Psoas muscle (tissue), 8 donors: ENCODE measurements around the gene DOCK11. TPM values are rescaled to one million over a fixed set of nuclear protein-coding genes. Genes with fewer than 3 reads are reported as not detected.
"Not testable (repeated sequence)": the region's sequence is repeated elsewhere in the genome, so short reads cannot be mapped to it uniquely, and the experiment has no call there.

Source experiments
- ATAC-seq, 4 donors: fragments of 200-7000 bp; cut with Tn5 transposase; one replicate each; pipeline ENCODE4 v1.9.1; 2020; ENCODE audit warnings: moderate library complexity in 3 of 4, mild to moderate bottlenecking in 2 of 4
- DNase-seq, 2 donors: peaks; one replicate each; pipeline ENCODE4 v3.0.0-alpha.2; 2020
- H3K27ac ChIP-seq: fragments of 200-600 bp; one replicate; pipeline ENCODE4 v1.8.0; 2022
- H3K27me3 ChIP-seq, 3 donors: fragments of 200-600 bp in 1 of 3; one replicate each; pipeline versions ENCODE4 v1.6.1 to v1.8.0; 2013 to 2022; ENCODE audit warnings: low read length in 2 of 3, mild to moderate bottlenecking in 2 of 3, moderate library complexity in 1 of 3; ENCODE audit not compliant: insufficient read depth in 3 of 3
- H3K36me3 ChIP-seq, 2 donors: fragments of 200-600 bp in 1 of 2; one replicate each; pipeline versions ENCODE4 v1.6.1 to v1.8.0; 2013 to 2022; ENCODE audit warnings: low read depth in 1 of 2, mild to moderate bottlenecking in 1 of 2, moderate library complexity in 1 of 2; ENCODE audit not compliant: insufficient read depth in 1 of 2
- H3K4me1 ChIP-seq: fragments of 200-600 bp; one replicate; pipeline ENCODE4 v1.8.0; 2022
- H3K4me3 ChIP-seq: fragments of 200-600 bp; one replicate; pipeline ENCODE4 v1.8.0; 2022; ENCODE audit warnings: mild to moderate bottlenecking
- H3K9me3 ChIP-seq: fragments of 200-600 bp; one replicate; pipeline ENCODE4 v1.8.0; 2022
- WGBS, 3 donors: extraction: QIAGEN DNeasy Blood & Tissue Kit; methylation state at CpG; one replicate each; pipeline versions ENCODE4 v1.1.6 to v1.1.7; 2013; 5-methylcytosine and 5-hydroxymethylcytosine counted together
- intact Hi-C, 2 donors: fragments of 100-400 bp; cut with DNase I; formaldehyde crosslinking; loops; one replicate each; pipeline versions ENCODE4 v1.11.0 to v1.14.2; 2022
- polyA plus RNA-seq, 3 donors: library from polyadenylated mRNA; stranded (reverse); fragments of 200-250 nt; gene quantifications; one replicate each; pipeline ENCODE4 v1.2.3, GENCODE V29; 2013
- total RNA-seq, 4 donors: library from RNA; stranded (reverse); fragmentation: NEBNext Ultra II Directional in 2 of 4; extraction: Animal tissue kit (Norgen Biotek cat#: 25700) in 2 of 4; gene quantifications; one replicate each; pipeline versions ENCODE4 v1.2.1 to v1.2.4, GENCODE V29; 2021 to 2023
- TF ChIP-seq, protein P1 (sequence below): fragments of 200-600 bp; IDR thresholded peaks from one replicate; pipeline ENCODE4 v1.8.0; 2022; ENCODE audit warnings: antibody characterized with exemption
- donor health status: healthy with polysubstance abuse.
- donor health status: DM: no; HTN: no; CAD: no; lungs with moderate emphysema.
- donor health status: Bipolar disorder and iron deficiency.
- donor health status: healthy.
- donor health status: DM: yes; HTN: yes; CAD: no.
- donor health status: DM: no; HTN: no; CAD: no.
- donor health status: DM: no; HTN: no; CAD: no.
- donor health status: DM: yes; HTN: yes; CAD: no.

DOCK11 gene
- total and polyA plus RNA-seq, 7 donors, result 1.6 to 4.4 (median 1.9) TPM

- intact Hi-C loops, result loop anchor here in 1 of 2 donors (5.0 kb wide), 1 partner anchor 380 kb away; the partner anchor contains the start of gene WDR44
- DNase-seq, result peak; percentile 81 to 88
Observed at GRCh38 chrX:118726887-118727685, 231.5 kb downstream of the DOCK11 start, which contains the start of gene IL13RA1. Gene IL13RA1, plus strand, starts transcription at chrX:118727606. Its CDS starts 33 bp downstream, at chrX:118727639.

DNA sequence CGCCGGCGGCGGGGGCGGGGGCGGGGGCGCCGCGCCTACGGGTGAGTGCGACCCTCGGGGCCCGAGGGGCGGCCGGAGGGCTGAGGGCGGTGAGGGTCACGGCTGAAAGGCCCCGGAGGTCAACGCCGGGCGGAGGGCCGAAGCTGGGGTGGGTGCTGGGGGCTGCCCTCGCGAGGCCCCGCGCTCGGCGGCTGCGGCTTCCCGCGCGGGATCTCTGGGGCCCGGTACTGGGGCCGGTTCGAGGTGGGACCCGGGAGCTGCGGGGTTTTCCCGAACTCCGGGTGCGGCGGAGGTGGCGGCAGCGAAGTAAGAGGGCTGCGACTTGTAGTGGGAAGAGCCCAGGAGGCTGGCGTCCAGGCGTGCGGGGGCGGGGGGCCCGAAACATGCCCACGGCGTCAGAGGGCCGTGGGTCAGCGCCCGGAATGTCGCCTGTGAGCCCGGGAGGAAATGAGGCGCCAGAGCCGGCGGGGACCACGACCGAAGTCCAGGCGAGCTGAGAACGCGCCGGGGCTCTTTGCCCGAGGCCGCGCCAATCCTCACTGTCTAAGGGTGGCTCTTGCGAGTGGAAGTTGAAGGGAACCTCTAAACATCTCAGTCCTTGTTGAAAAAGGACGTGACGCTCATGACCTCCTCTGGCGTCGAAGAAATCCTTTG, 232.2 kb downstream of the DOCK11 start:
- intact Hi-C loops, result loop anchor here in 1 of 2 donors (5.0 kb wide), 1 partner anchor 381 kb away; the partner anchor contains the start of gene WDR44
- Histone ChIP-seq H3K4me3 (peak overlapping the region; percentile 76), H3K4me1 (peaks cover 15% of the 10 kb centered on the region), H3K9me3 (peaks cover 1% of the 10 kb centered on the region), H3K27me3 (no peaks in the 10 kb centered on the region), H3K36me3 (no peaks in the 10 kb centered on the region), H3K27ac (peak overlapping the region; percentile 89)
- TF ChIP-seq, protein P1, sequence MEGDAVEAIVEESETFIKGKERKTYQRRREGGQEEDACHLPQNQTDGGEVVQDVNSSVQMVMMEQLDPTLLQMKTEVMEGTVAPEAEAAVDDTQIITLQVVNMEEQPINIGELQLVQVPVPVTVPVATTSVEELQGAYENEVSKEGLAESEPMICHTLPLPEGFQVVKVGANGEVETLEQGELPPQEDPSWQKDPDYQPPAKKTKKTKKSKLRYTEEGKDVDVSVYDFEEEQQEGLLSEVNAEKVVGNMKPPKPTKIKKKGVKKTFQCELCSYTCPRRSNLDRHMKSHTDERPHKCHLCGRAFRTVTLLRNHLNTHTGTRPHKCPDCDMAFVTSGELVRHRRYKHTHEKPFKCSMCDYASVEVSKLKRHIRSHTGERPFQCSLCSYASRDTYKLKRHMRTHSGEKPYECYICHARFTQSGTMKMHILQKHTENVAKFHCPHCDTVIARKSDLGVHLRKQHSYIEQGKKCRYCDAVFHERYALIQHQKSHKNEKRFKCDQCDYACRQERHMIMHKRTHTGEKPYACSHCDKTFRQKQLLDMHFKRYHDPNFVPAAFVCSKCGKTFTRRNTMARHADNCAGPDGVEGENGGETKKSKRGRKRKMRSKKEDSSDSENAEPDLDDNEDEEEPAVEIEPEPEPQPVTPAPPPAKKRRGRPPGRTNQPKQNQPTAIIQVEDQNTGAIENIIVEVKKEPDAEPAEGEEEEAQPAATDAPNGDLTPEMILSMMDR, result no peak
- WGBS, 3 donors, result 0 to 29% (median 3%) methylated on average over 21 to 72 of the region's 73 CpGs
- DNase-seq, result peak; percentile 65 to 75
- peak; percentile 36 to 54 (median 47) for ATAC-seq

More at GRCh38 chrX:118726887-118727685, 231.5 kb downstream of the DOCK11 start, which contains the start of gene IL13RA1:
- Histone ChIP-seq H3K27ac (peak within 1 kb of the TSS; percentile 89), H3K36me3 (no peaks in the 10 kb centered on the region), H3K4me1 (peaks cover 15% of the 10 kb centered on the region), H3K4me3 (peak within 1 kb of the TSS; percentile 76), H3K9me3 (no peaks in the 10 kb centered on the region), H3K27me3 (no peaks in the 10 kb centered on the region)
- TF ChIP-seq, protein P1, result no peak
- 2 to 36% (median 23%) methylated on average over 5 to 55 of the region's 56 CpGs for WGBS, 3 donors
- peak; percentile 93 to 94 (median 94) for ATAC-seq

DNA sequence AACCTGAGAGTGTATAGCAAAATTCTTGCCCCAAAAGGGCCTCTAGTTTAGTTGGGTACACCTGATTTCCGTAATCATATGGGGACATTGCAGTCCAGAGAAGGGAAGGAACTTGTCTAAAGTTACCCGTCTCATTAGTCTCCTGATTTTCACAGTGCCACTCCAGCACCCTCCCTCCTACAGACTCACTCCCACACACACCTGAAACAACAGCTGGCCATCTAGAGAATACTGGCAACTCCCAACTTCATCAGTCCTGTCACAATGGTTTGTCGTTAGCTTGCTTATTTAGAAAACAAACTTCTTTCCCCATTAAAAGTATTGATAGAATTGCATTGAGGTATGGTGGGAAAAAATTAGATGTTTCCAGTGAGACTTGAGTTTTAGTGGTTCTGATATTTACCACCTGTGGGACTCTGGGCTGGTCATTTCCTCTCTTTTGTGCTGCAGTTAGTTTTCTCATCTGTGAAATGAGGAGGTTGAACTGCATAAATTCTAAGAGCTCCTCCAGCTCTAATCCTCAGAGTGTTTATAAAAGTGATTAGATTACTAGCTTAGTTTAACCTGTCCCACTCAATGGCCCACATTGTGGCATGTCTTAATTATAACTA, 233.5 kb downstream of the DOCK11 start:
- 48 to 65% (median 52%) methylated on average over 3 of the region's 3 CpGs for WGBS, 3 donors
- Histone ChIP-seq H3K36me3 (no peaks in the 10 kb centered on the region), H3K4me3 (peak overlapping the region; percentile 76), H3K9me3 (peaks cover 9% of the 10 kb centered on the region), H3K4me1 (peaks cover 15% of the 10 kb centered on the region), H3K27me3 (no peaks in the 10 kb centered on the region), H3K27ac (peak overlapping the region; percentile 89)
- ATAC-seq, result no peak
- no peak for DNase-seq
- TF ChIP-seq, protein P1, result no peak
- intact Hi-C loops, result loop anchor here in 1 of 2 donors (5.0 kb wide), 1 partner anchor 382 kb away; the partner anchor contains the start of gene WDR44

DNA sequence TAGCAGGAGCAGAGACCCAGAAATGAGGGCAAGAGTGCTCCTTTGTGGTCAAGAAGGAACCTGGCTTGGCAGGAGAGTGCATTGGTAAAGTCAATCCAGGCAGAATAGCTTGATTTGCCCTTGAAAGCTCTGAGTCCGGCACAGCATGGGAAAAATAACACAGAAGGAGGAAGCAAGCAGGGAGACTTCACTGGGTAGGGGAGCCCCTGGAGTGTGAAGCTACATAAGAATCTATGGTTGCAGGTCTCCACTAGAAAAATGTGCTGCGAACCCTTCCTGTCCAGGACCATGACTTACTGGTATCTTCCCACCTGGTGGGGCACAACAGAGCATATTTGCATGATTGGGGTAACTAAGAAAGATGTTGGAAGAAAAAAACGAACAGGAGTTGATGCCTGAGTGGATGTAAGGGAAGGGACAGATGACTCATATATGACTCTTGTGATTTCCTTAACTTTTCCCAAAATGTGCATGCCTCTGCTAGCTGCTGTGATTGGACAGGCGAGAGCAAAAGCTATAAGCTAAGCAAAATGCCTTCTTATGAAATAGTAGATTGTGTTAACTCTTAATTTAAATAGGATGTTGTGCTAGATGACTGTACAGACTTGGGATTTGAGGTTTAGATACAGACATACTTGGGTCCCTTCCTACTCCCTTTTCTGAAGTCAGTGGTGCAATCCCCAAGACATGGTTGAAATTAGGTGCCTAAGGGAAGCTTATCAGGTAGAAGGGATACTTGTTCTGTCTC, 235.1 kb downstream of the DOCK11 start:
- intact Hi-C loops, result no loop called here

DNA sequence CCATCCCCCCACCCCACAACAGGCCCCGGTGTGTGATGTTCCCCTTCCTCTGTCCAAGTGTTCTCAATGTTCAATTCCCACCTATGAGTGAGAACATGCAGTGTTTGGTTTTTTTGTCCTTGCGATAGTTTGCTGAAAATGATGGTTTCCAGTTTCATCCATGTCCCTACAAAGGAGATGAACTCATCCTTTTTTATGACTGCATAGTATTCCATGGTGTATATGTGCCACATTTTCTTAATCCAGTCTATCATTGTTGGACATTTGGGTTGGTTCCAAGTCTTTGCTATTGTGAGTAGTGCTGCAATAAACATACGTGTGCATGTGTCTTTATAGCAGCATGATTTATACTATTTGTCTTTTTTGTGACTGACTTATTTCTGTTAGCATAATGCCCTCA, 236.9 kb downstream of the DOCK11 start:
- H3K27ac ChIP-seq, ATAC-seq, H3K27me3 ChIP-seq, DNase-seq, H3K9me3 ChIP-seq, intact Hi-C loops, H3K36me3 ChIP-seq, H3K4me3 ChIP-seq: not testable (repeated sequence)
- WGBS, 3 donors, result 92 to 94% (median 93%) methylated on average over 3 of the region's 3 CpGs
- H3K4me1 ChIP-seq, result peaks cover 11% of the 10 kb centered on the region

More for the DNA sequence above, 235.1 kb downstream of the DOCK11 start:
- WGBS, 3 donors, result 49 to 73% (median 72%) methylated on average over 4 of the region's 4 CpGs
- H3K27ac ChIP-seq, result peak overlapping the region; percentile 89
- H3K27me3 ChIP-seq, result no peaks in the 10 kb centered on the region
- TF ChIP-seq, protein P1, result no peak
- peaks cover 15% of the 10 kb centered on the region for H3K4me1 ChIP-seq
- no peak for ATAC-seq
- H3K9me3 ChIP-seq, result peaks cover 9% of the 10 kb centered on the region
- DNase-seq, result no peak
- H3K36me3 ChIP-seq, result no peaks in the 10 kb centered on the region
- no peak overlapping the region for H3K4me3 ChIP-seq
